HG03280 (cell line): ENCODE measurements around the gene CARD10.
"Not testable (repeated sequence)": the region's sequence is repeated elsewhere in the genome, so short reads cannot be mapped to it uniquely, and the experiment has no call there.

Experiments used
- ATAC-seq: cut with Tn5 transposase; IDR thresholded peaks from one replicate; pipeline ENCODE4 v1.9.1; 2021; ENCODE audit warnings: mild to moderate bottlenecking, moderate library complexity; ENCODE audit not compliant: unreplicated experiment

Gene CARD10

GRCh38 chr22:37557321-37558001 lies 38.2 kb upstream of the CARD10 start:
- ATAC-seq = no peak

DNA sequence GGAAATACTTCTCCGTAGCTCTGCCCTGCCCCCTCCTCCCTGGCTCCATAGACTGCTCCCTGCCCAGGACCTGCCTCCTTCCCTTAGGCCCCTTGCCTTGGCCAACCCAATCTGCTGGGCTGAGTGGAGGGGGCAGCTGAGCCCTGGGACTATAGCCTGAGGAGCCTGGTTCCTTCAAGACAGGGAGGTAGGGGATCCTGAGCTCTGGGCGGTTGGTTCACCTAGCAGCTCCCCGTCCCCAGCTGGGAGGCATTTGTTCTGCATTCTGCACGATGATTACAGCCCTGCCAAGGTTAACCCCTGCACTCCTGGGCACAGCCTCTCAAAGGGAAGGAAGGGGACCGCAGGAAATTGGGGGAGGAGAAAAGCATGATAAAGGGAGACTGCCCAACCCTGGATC lies 37.5 kb upstream of the CARD10 start:
- no peak for ATAC-seq

DNA sequence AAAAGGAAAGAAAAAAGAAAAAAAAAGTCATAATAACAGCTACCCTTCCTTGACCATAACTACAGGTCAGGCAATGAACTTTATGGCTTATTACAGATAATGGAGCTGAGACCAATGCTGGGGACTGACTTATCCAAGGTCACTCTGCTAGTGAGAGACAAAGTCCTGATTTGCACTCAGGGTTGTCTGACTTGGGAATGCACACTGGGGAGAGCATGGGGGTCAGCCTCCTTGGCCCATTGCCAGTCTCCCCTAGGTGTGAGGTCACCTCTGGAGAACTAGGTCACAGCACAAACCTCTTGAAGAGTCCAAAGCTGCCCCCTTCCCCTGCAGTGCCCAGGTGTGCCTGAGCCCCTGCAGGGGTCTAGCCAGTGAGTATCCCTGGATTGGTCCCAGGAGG lies 35.8 kb upstream of the CARD10 start:
- no peak for ATAC-seq

- ATAC-seq = no peak
Observed at GRCh38 chr22:37553725-37554124, 34.5 kb upstream of the CARD10 start.

- ATAC-seq = no peak
Observed at GRCh38 chr22:37552524-37553163, 33.4 kb upstream of the CARD10 start.

DNA sequence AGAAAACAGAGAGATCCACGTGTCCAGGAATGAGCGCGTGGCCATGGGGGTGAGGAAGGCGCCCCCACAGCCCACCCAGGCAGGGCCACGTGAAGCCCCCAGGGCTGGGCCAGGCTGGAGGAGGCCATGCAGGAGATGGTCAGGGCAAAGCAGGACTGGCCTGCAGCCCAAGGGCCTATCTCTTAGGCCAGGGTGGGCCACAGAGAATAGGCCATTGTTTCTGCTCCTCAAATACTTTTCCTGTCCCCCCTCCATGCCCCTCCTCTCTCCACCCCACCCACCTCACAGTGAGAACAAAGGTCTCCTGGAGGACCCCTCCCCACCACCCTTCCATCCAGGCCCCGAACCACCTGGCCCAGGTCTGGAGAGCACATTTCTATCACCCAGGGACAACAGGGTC lies 32.8 kb upstream of the CARD10 start:
- no peak for ATAC-seq

GRCh38 chr22:37550921-37551320 lies 31.7 kb upstream of the CARD10 start:
- not testable (repeated sequence) for ATAC-seq

DNA sequence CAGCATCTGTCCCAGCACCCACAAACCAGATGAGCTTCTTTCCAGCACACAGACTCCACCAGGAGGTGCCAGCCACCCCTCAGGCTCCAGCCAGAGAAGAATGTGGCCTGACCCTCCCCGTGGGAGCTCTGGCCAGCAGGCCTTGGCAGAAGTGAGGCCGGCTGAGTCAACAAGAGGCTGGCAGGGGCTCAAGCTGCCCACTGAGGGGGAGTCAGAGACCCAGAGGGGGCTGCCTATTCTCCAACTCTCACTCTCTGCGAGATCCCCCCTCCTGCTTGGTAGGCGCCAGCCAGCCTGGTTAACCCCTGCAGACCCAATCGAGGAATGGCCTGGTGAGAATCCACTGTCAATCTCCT lies 30.5 kb upstream of the CARD10 start:
- no peak for ATAC-seq

DNA sequence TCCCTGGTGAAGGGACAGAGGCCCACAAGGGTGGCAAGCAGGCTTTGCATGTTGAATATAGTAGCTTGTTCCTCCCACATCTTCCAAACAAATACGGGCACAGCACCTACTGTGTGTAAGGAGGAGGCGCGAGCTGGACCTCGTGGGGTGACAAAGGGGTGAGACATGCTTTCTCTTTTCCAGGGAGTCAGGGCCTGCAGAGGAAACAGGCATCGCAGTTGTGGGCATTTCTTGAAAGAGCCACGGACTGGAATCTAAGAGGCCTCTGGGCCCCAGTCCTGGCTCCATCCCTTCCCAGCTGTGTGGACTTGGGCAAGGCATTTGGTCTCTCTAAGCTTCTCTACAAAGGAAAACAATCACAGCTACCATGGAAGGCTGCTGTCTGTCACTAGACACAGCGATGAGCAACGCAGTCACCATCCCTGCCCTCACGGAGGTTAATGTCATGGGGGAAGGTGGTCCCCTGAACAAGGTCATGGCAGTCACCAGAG lies 28.1 kb upstream of the CARD10 start:
- ATAC-seq = no peak

GRCh38 chr22:37546437-37547250 lies 27.4 kb upstream of the CARD10 start:
- ATAC-seq = no peak

GRCh38 chr22:37545703-37546436 lies 26.7 kb upstream of the CARD10 start:
- no peak for ATAC-seq

GRCh38 chr22:37544955-37545702 lies 25.9 kb upstream of the CARD10 start:
- no peak for ATAC-seq

GRCh38 chr22:37542959-37543358 lies 23.7 kb upstream of the CARD10 start:
- no peak for ATAC-seq

GRCh38 chr22:37542416-37542815 lies 23.2 kb upstream of the CARD10 start:
- not testable (repeated sequence) for ATAC-seq

GRCh38 chr22:37539790-37540189 lies 20.6 kb upstream of the CARD10 start:
- ATAC-seq = not testable (repeated sequence)

GRCh38 chr22:37538590-37539357 lies 19.6 kb upstream of the CARD10 start:
- ATAC-seq = peak; percentile 87

DNA sequence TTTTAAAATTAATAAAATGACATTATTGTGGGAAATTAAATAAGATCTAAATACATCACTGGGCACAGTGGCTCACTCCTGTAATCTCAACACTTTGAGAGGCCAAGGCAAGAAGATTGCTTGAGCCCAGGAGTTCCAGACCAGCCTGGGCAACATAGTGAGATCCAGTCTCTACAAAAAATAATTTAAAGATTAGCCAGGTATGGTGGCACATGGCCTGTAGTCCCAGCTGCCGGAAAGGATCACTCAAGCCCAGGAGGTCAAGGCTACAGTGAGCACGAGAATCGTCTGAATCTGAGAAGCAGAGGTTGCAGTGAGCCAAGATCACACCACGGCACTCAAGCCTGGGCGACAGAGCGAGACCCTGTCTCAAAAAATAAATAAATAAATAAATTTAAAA lies 15.9 kb upstream of the CARD10 start:
- no peak for ATAC-seq

DNA sequence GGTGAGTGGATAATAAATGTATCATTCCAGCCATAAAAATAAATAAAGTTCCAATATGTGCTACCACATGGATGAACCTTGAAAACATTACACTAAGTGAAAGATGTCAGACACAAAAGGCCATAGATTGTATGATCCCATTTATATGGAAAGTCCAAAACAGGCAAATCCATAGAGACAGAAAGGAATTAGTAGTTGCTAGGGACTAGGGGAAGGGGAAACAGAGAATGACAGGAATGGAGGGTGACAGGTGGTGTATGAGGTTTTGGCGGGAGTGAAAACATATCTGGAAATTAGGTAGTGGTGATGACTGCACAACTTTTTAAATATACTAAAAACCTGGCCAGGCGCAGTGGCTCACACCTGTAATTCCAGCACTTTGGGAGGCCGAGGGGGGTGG lies 15.2 kb upstream of the CARD10 start:
- ATAC-seq = no peak

- ATAC-seq = no peak
Observed at GRCh38 chr22:37533995-37534394, 14.8 kb upstream of the CARD10 start.
